CD14-positive monocyte (primary cell): ENCODE results near the gene HOXA11. TPM values are rescaled to one million over a fixed set of nuclear protein-coding genes. Genes with fewer than 3 reads are reported as not detected.

Experiments used
- DNase-seq, 3 donors: peaks; one replicate each; pipeline ENCODE4 v3.0.0-alpha.2; 2011 to 2022
- H2AFZ ChIP-seq: 2 replicates; pipeline ENCODE4 v1.6.0; 2012; ENCODE audit warnings: mild to moderate bottlenecking, low read depth, low read length, inconsistent platforms; ENCODE audit not compliant: insufficient read depth, poor library complexity, severe bottlenecking
- H3K27ac ChIP-seq, 2 donors: 1 replicate in 1 of 2; 2 replicates in 1 of 2; pipeline ENCODE4 v1.5.1; 2012 to 2013; ENCODE audit warnings: low read length in 2 of 2, control low read depth in 1 of 2, inconsistent platforms in 1 of 2, low read depth in 1 of 2, mild to moderate bottlenecking in 1 of 2
- H3K27me3 ChIP-seq, 2 donors: one replicate each; pipeline versions ENCODE4 v1.6.0 to v1.6.1; 2011 to 2013; ENCODE audit warnings: low read length in 2 of 2; ENCODE audit not compliant: control insufficient read depth in 2 of 2, insufficient read depth in 2 of 2
- H3K36me3 ChIP-seq, 2 donors: replicated peaks in 1 of 2; 1 replicate in 1 of 2; 2 replicates in 1 of 2; pipeline versions ENCODE4 v1.5.1 to v1.6.1; 2012 to 2013; ENCODE audit warnings: low read length in 2 of 2, control low read depth in 1 of 2, inconsistent platforms in 1 of 2, mild to moderate bottlenecking in 1 of 2; ENCODE audit not compliant: insufficient read depth in 2 of 2, control insufficient read depth in 1 of 2
- H3K4me1 ChIP-seq, 2 donors: 1 replicate in 1 of 2; 2 replicates in 1 of 2; pipeline versions ENCODE4 v1.5.1 to v1.6.1; 2012 to 2013; ENCODE audit warnings: low read length in 2 of 2, control low read depth in 1 of 2, inconsistent platforms in 1 of 2, mild to moderate bottlenecking in 1 of 2, moderate library complexity in 1 of 2; ENCODE audit not compliant: insufficient read depth in 2 of 2, control insufficient read depth in 1 of 2
- H3K4me2 ChIP-seq: replicated peaks from 2 replicates; pipeline ENCODE3; 2012; ENCODE audit warnings: low read length, moderate library complexity, mild to moderate bottlenecking; ENCODE audit not compliant: poor library complexity, severe bottlenecking; ENCODE audit errors: extremely low read depth
- H3K4me3 ChIP-seq, 3 experiments: fragments of 200-600 bp in 1 of 3; sonication (generic) in 1 of 3; replicated peaks in 1 of 3; 1 replicate in 2 of 3; 2 replicates in 1 of 3; pipeline ENCODE4 v1.5.1; 2011 to 2013; ENCODE audit warnings: low read length in 3 of 3, mild to moderate bottlenecking in 3 of 3, control low read depth in 2 of 3, low read depth in 2 of 3, inconsistent platforms in 1 of 3, moderate library complexity in 1 of 3
- H3K79me2 ChIP-seq: 2 replicates; pipeline ENCODE4 v1.6.0; 2012; ENCODE audit warnings: mild to moderate bottlenecking, control low read depth, inconsistent platforms, low read length, moderate library complexity; ENCODE audit not compliant: insufficient read depth
- H3K9ac ChIP-seq: 2 replicates; pipeline ENCODE4 v1.6.0; 2017; ENCODE audit warnings: low read length, mild to moderate bottlenecking; ENCODE audit not compliant: insufficient read depth, poor library complexity, severe bottlenecking
- H3K9me3 ChIP-seq, 2 donors: replicated peaks in 1 of 2; 1 replicate in 1 of 2; 2 replicates in 1 of 2; pipeline versions ENCODE4 v1.5.1 to v1.6.1; 2012 to 2013; ENCODE audit warnings: low read length in 2 of 2, control low read depth in 1 of 2; ENCODE audit not compliant: control insufficient read depth in 1 of 2, insufficient read depth in 1 of 2
- H4K20me1 ChIP-seq: 2 replicates; pipeline ENCODE4 v1.6.0; 2012; ENCODE audit warnings: mild to moderate bottlenecking, low read length, control low read depth, moderate library complexity; ENCODE audit not compliant: insufficient read depth
- H3K27ac Mint-ChIP-seq, 7 donors: one replicate each; pipeline ENCODE4 v1.8.0; 2020; ENCODE audit warnings: mild to moderate bottlenecking in 7 of 7, mixed read lengths in 7 of 7, moderate library complexity in 6 of 7, inconsistent platforms in 2 of 7
- H3K27me3 Mint-ChIP-seq, 3 donors: one replicate each; pipeline ENCODE4 v1.8.0; 2021 to 2022; ENCODE audit warnings: low read depth in 3 of 3, mild to moderate bottlenecking in 3 of 3, mixed read lengths in 3 of 3, moderate library complexity in 3 of 3, inconsistent platforms in 1 of 3
- H3K36me3 Mint-ChIP-seq, 2 donors: one replicate each; pipeline ENCODE4 v1.8.0; 2020; ENCODE audit warnings: mixed read lengths in 2 of 2, inconsistent platforms in 1 of 2, mild to moderate bottlenecking in 1 of 2
- H3K4me1 Mint-ChIP-seq: one replicate; pipeline ENCODE4 v1.8.0; 2020; ENCODE audit warnings: mild to moderate bottlenecking, mixed read lengths
- H3K4me3 Mint-ChIP-seq, 2 donors: one replicate each; pipeline ENCODE4 v1.8.0; 2020; ENCODE audit warnings: mild to moderate bottlenecking in 2 of 2, mixed read lengths in 2 of 2, moderate library complexity in 1 of 2
- H3K9me3 Mint-ChIP-seq, 7 donors: one replicate each; pipeline ENCODE4 v1.8.0; 2020 to 2022; ENCODE audit warnings: mixed read lengths in 7 of 7, mild to moderate bottlenecking in 6 of 7, moderate library complexity in 6 of 7, inconsistent platforms in 2 of 7
- CTCF ChIP-seq: fragments of 200-600 bp; IDR thresholded peaks from one replicate; pipeline ENCODE4 v1.8.0; 2022; ENCODE audit warnings: antibody characterized with exemption, mild to moderate bottlenecking
- WGBS: methylation state at CpG from one replicate; pipeline ENCODE4 v1.1.5; 2013; ENCODE audit warnings: missing lambda C conversion rate; ENCODE audit not compliant: insufficient coverage; 5-methylcytosine and 5-hydroxymethylcytosine counted together
- intact Hi-C, 2 donors: fragments of 100-400 bp; cut with micrococcal nuclease; formaldehyde crosslinking; loops; one replicate each; pipeline versions ENCODE4 v1.15.0 to v1.15.1; 2023
- polyA plus RNA-seq, 3 donors: library from polyadenylated mRNA; depleted of rRNA in 1 of 3; unstranded in 2 of 3; stranded (reverse) in 1 of 3; fragments of 300-500 nt in 2 of 3; fragments of >200 nt in 1 of 3; fragmentation: Illumina TruSeq in 2 of 3; gene quantifications; 1 replicate in 2 of 3; 2 replicates in 1 of 3; pipeline ENCODE4 v1.2.3, GENCODE V29; 2012 to 2021

Gene HOXA11
- polyA plus RNA-seq, 3 donors: not detected

- H3K9me3 Mint-ChIP-seq: peaks cover 0 to 1% (median 0%) of the 10 kb centered on the region in 7 donors
- WGBS: 3% methylated on average over 50 of the region's 61 CpGs
- peaks cover 0 to 2% of the 10 kb centered on the region in 2 donors for H3K36me3 Mint-ChIP-seq
- no peak for DNase-seq
- peak overlapping the region in 1 of 7 donors; percentile 38 for H3K27ac Mint-ChIP-seq
- H3K79me2 ChIP-seq: no peaks in the 10 kb centered on the region
- peaks cover 75 to 95% (median 80%) of the 10 kb centered on the region in 3 donors for H3K27me3 Mint-ChIP-seq
- no peak overlapping the region for H2AFZ ChIP-seq
- peaks cover 97 to 98% of the 10 kb centered on the region in 2 donors for H3K27me3 ChIP-seq
- TF ChIP-seq CTCF: no peak
- peaks cover 3 to 5% of the 10 kb centered on the region in 2 donors for H3K4me1 ChIP-seq
- no peak overlapping the region for H3K27ac ChIP-seq
- no peak overlapping the region for H3K4me2 ChIP-seq
- no peak overlapping the region for H3K4me3 ChIP-seq
- no peaks in the 10 kb centered on the region for H3K36me3 ChIP-seq
- intact Hi-C loops: no loop called here
- no peaks in the 10 kb centered on the region for H4K20me1 ChIP-seq
- peaks cover 2% of the 10 kb centered on the region for H3K4me1 Mint-ChIP-seq
- H3K9ac ChIP-seq: no peak overlapping the region
- H3K9me3 ChIP-seq: peaks cover 0 to 23% of the 10 kb centered on the region in 2 donors
- peak overlapping the region in 1 of 2 donors; percentile 82 for H3K4me3 Mint-ChIP-seq
These were observed 40.2 kb upstream of the HOXA11 start for GRCh38 chr7:27224983-27225934.

GRCh38 chr7:27223941-27224575 lies 39.0 kb upstream of the HOXA11 start:
- H3K27ac ChIP-seq: no peak overlapping the region
- H3K4me3 Mint-ChIP-seq: peak overlapping the region in 1 of 2 donors; percentile 73
- H3K4me3 ChIP-seq: no peak overlapping the region
- intact Hi-C loops: no loop called here
- peaks cover 0 to 6% of the 10 kb centered on the region in 2 donors for H3K36me3 Mint-ChIP-seq
- no peak overlapping the region for H3K4me2 ChIP-seq
- H3K4me1 ChIP-seq: peaks cover 3 to 7% of the 10 kb centered on the region in 2 donors
- peaks cover 0 to 8% (median 0%) of the 10 kb centered on the region in 7 donors for H3K9me3 Mint-ChIP-seq
- H3K9me3 ChIP-seq: peaks cover 0 to 32% of the 10 kb centered on the region in 2 donors
- H2AFZ ChIP-seq: no peak overlapping the region
- H3K27ac Mint-ChIP-seq: no peak overlapping the region
- H3K27me3 Mint-ChIP-seq: peaks cover 80 to 95% (median 83%) of the 10 kb centered on the region in 3 donors
- no peaks in the 10 kb centered on the region for H4K20me1 ChIP-seq
- no peak for TF ChIP-seq CTCF
- peaks cover 96 to 99% of the 10 kb centered on the region in 2 donors for H3K27me3 ChIP-seq
- no peaks in the 10 kb centered on the region for H3K79me2 ChIP-seq
- H3K36me3 ChIP-seq: no peaks in the 10 kb centered on the region
- DNase-seq: no peak
- H3K4me1 Mint-ChIP-seq: peaks cover 6% of the 10 kb centered on the region
- no peak overlapping the region for H3K9ac ChIP-seq
